PC-3 (cell line): Measurements from ENCODE around the gene LIMA1. TPM values are rescaled to one million over a fixed set of nuclear protein-coding genes. Genes with fewer than 3 reads are reported as not detected.

Source experiments
- ATAC-seq: fragments of 200-7000 bp; cut with Tn5 transposase; 2 replicates; pipeline ENCODE4 v1.9.1; 2020; ENCODE audit warnings: mild to moderate bottlenecking, moderate library complexity
- BruUV-seq: library from RNA; stranded (reverse); fragments of 400-500 nt; replicated peaks from 2 replicates; lab custom pipeline; 2021; lab: Mats Ljungman, UMichigan
- CTCF ChIA-PET: fragments of 300-600 bp; sonication (Branson Sonifier 250); formaldehyde crosslinking; loops from one replicate; lab custom pipeline; 2022; ENCODE audit warnings: antibody characterized with exemption; lab: Charles Lee
- POLR2A ChIA-PET: fragments of 300-600 bp; sonication (Branson Sonifier 250); formaldehyde crosslinking; loops from one replicate; lab custom pipeline; 2022; ENCODE audit warnings: antibody characterized with exemption; ENCODE audit not compliant: unreplicated experiment; lab: Charles Lee
- DNase-seq: peaks from one replicate; pipeline ENCODE4 v3.0.0-alpha.2; 2015
- H2AFZ ChIP-seq: fragments of 300-600 bp; sonication (generic); 2 replicates; pipeline ENCODE4 v1.6.0; 2016; ENCODE audit warnings: antibody characterized with exemption, low read length
- H3F3A ChIP-seq: fragments of 300-600 bp; sonication (generic); one replicate; pipeline ENCODE4 v1.6.0; 2017; ENCODE audit warnings: antibody characterized with exemption, low read length, control low read depth, mild to moderate bottlenecking; ENCODE audit not compliant: unreplicated experiment
- H3K27ac ChIP-seq: fragments of 300-600 bp; sonication (generic); 2 replicates; pipeline ENCODE4 v1.5.1; 2016; ENCODE audit warnings: mild to moderate bottlenecking, low read length
- H3K27me3 ChIP-seq: fragments of 300-600 bp; sonication (generic); 2 replicates; pipeline ENCODE4 v1.6.1; 2016; ENCODE audit warnings: low read length, mixed read lengths
- H3K36me3 ChIP-seq: fragments of 300-600 bp; sonication (generic); 2 replicates; pipeline ENCODE4 v1.6.1; 2016; ENCODE audit warnings: low read depth, mixed run types, low read length, mixed read lengths
- H3K4me1 ChIP-seq: fragments of 300-600 bp; sonication (generic); 2 replicates; pipeline ENCODE4 v1.5.1; 2016; ENCODE audit warnings: low read length; ENCODE audit not compliant: insufficient read depth
- H3K4me2 ChIP-seq: fragments of 300-600 bp; sonication (generic); 2 replicates; pipeline ENCODE4 v1.6.0; 2016; ENCODE audit warnings: low read length
- H3K4me3 ChIP-seq: fragments of 300-600 bp; sonication (generic); 2 replicates; pipeline ENCODE4 v1.5.1; 2016; ENCODE audit warnings: mild to moderate bottlenecking, low read length, mixed read lengths
- H3K79me2 ChIP-seq: fragments of 300-600 bp; sonication (generic); 2 replicates; pipeline ENCODE4 v1.6.1; 2017; ENCODE audit warnings: low read length, mixed read lengths
- H3K9ac ChIP-seq: fragments of 300-600 bp; sonication (generic); 2 replicates; pipeline ENCODE4 v1.6.0; 2016; ENCODE audit warnings: mild to moderate bottlenecking, low read length
- H3K9me2 ChIP-seq: fragments of 300-600 bp; sonication (generic); replicated peaks from 2 replicates; pipeline ENCODE4 v1.6.1; 2016; ENCODE audit warnings: mixed run types, low read length, mixed read lengths
- H3K9me3 ChIP-seq: fragments of 300-600 bp; sonication (generic); 2 replicates; pipeline ENCODE4 v1.6.1; 2016; ENCODE audit warnings: low read length, mixed read lengths
- H4K20me1 ChIP-seq: fragments of 300-600 bp; sonication (generic); 2 replicates; pipeline ENCODE4 v1.6.1; 2016; ENCODE audit warnings: low read length, mixed read lengths
- CTCF ChIP-seq: fragments of 300-600 bp; sonication (generic); conservative IDR thresholded peaks from 2 replicates; pipeline ENCODE4 v1.5.1; 2017; ENCODE audit warnings: antibody characterized with exemption, low read depth, mild to moderate bottlenecking, low read length
- EZH2 ChIP-seq: fragments of 300-600 bp; sonication (generic); IDR thresholded peaks from one replicate; pipeline ENCODE4 v1.6.1; 2017; ENCODE audit warnings: antibody characterized with exemption, mild to moderate bottlenecking, low read length; ENCODE audit not compliant: unreplicated experiment
- EZH2phosphoT487 ChIP-seq: fragments of 300-600 bp; sonication (generic); IDR thresholded peaks from 2 replicates; pipeline ENCODE4 v1.6.1; 2018; ENCODE audit warnings: mild to moderate bottlenecking, antibody characterized with exemption, low read length, borderline replicate concordance
- intact Hi-C: fragments of 100-400 bp; cut with micrococcal nuclease; formaldehyde crosslinking; loops from 2 replicates; pipeline ENCODE4 v1.9.0; 2023
- total RNA-seq: library from RNA; depleted of rRNA; stranded (reverse); fragments of >200 nt; gene quantifications from 2 replicates; pipeline ENCODE4 v1.2.3, GENCODE V29; 2014

The LIMA1 gene
- total RNA-seq, 1 experiment from 2014 or later: 45.1 TPM

GRCh38 chr12:50188875-50189575, 94.3 kb downstream of the LIMA1 start:
- H3K9me3 ChIP-seq: no peaks in the 10 kb centered on the region
- H3K9ac ChIP-seq: no peak overlapping the region
- H3K4me3 ChIP-seq: no peak overlapping the region
- no peak for TF ChIP-seq CTCF
- TF ChIP-seq EZH2phosphoT487: no peak
- TF ChIP-seq EZH2: no peak
- no peaks in the 10 kb centered on the region; the same call in 1 of the 2 replicates for H3K36me3 ChIP-seq
- H3K27me3 ChIP-seq: no peaks in the 10 kb centered on the region
- intact Hi-C loops: loop anchor here (5.0 kb wide), 1 partner anchor 33 kb away; no protein-coding TSS in a partner anchor
- ATAC-seq (no peak), DNase-seq (no peak)
- H3K79me2 ChIP-seq: no peaks in the 10 kb centered on the region
- peaks cover 5% of the 10 kb centered on the region for H3F3A ChIP-seq
- ChIA-PET POLR2A (no interaction called here), CTCF (no interaction called here)
- no TSS peak for BruUV-seq
- H3K4me2 ChIP-seq: no peak overlapping the region
- no peaks in the 10 kb centered on the region for H3K9me2 ChIP-seq
- H4K20me1 ChIP-seq: no peaks in the 10 kb centered on the region
- peaks cover 34% of the 10 kb centered on the region for H3K4me1 ChIP-seq
- H3K27ac ChIP-seq: no peak overlapping the region
- H2AFZ ChIP-seq: no peak overlapping the region

GRCh38 chr12:50188241-50188781, 95.0 kb downstream of the LIMA1 start:
- no peak overlapping the region for H2AFZ ChIP-seq
- BruUV-seq: no TSS peak
- H3K9me2 ChIP-seq: no peaks in the 10 kb centered on the region
- H3K36me3 ChIP-seq: no peaks in the 10 kb centered on the region; the same call in 1 of the 2 replicates
- ChIA-PET CTCF (interaction anchor here (1.0 kb wide), 1 partner anchor 15 kb away, joined by 3 read pairs; no protein-coding TSS in a partner anchor), POLR2A (no interaction called here)
- H3K27ac ChIP-seq: no peak overlapping the region
- H3K4me3 ChIP-seq: no peak overlapping the region
- peaks cover 5% of the 10 kb centered on the region for H3F3A ChIP-seq
- TF ChIP-seq CTCF (no peak), EZH2 (no peak), EZH2phosphoT487 (no peak)
- DNase-seq (no peak), ATAC-seq (no peak)
- intact Hi-C loops: loop anchor here (5.0 kb wide), 1 partner anchor 34 kb away; no protein-coding TSS in a partner anchor
- peaks cover 35% of the 10 kb centered on the region for H3K4me1 ChIP-seq
- H3K79me2 ChIP-seq: no peaks in the 10 kb centered on the region
- no peaks in the 10 kb centered on the region for H3K9me3 ChIP-seq
- no peaks in the 10 kb centered on the region for H3K27me3 ChIP-seq
- H4K20me1 ChIP-seq: no peaks in the 10 kb centered on the region
- no peak overlapping the region for H3K4me2 ChIP-seq
- no peak overlapping the region for H3K9ac ChIP-seq
